CD4-positive, CD25-positive, alpha-beta regulatory T cell (primary cell): ENCODE measurements around the gene OR10A7. TPM values are rescaled to one million over a fixed set of nuclear protein-coding genes. Genes with fewer than 3 reads are reported as not detected.

Experiments
- ATAC-seq, 2 donors: fragments of 150-1000 bp; cut with Tn5 transposase; one replicate each; pipeline ENCODE4 v1.10.0; 2021; ENCODE audit warnings: low read depth in 2 of 2, moderate number of reproducible peaks in 2 of 2, moderate library complexity in 1 of 2
- DNase-seq, 3 donors: peaks; one replicate each; pipeline versions ENCODE4 v3.0.0 to v3.0.0-alpha.2; 2012 to 2022; ENCODE audit warnings: mixed read lengths in 1 of 3
- H3K27ac ChIP-seq: one replicate; pipeline ENCODE4 v1.7.0; 2013; ENCODE audit warnings: mild to moderate bottlenecking, low read length; ENCODE audit not compliant: insufficient read depth, poor library complexity, severe bottlenecking
- H3K27me3 ChIP-seq: one replicate; pipeline ENCODE4 v1.7.0; 2013; ENCODE audit warnings: low read length; ENCODE audit not compliant: control insufficient read depth, insufficient read depth
- H3K36me3 ChIP-seq: one replicate; pipeline ENCODE4 v1.7.0; 2013; ENCODE audit warnings: mild to moderate bottlenecking, low read length, moderate library complexity; ENCODE audit not compliant: control insufficient read depth, insufficient read depth
- H3K4me1 ChIP-seq: 2 replicates; pipeline ENCODE4 v1.7.0; 2013; ENCODE audit warnings: mild to moderate bottlenecking, low read length; ENCODE audit not compliant: insufficient read depth, control insufficient read depth, poor library complexity, severe bottlenecking
- H3K4me3 ChIP-seq: one replicate; pipeline ENCODE4 v1.7.0; 2013; ENCODE audit warnings: low read depth, mild to moderate bottlenecking, low read length, moderate library complexity
- H3K9me3 ChIP-seq, 2 experiments: 1 replicate in 1 of 2; 2 replicates in 1 of 2; pipeline ENCODE4 v1.7.0; 2013; ENCODE audit warnings: low read length in 2 of 2, mild to moderate bottlenecking in 1 of 2, moderate library complexity in 1 of 2; ENCODE audit not compliant: control insufficient read depth in 2 of 2
- H3K27ac Mint-ChIP-seq, 3 donors: one replicate each; pipeline ENCODE4 v1.8.0; 2020 to 2022; ENCODE audit warnings: mild to moderate bottlenecking in 3 of 3, mixed read lengths in 3 of 3, moderate library complexity in 2 of 3
- H3K27me3 Mint-ChIP-seq: one replicate; pipeline ENCODE4 v1.8.0; 2022; ENCODE audit warnings: mild to moderate bottlenecking, mixed read lengths
- H3K36me3 Mint-ChIP-seq: one replicate; pipeline ENCODE4 v1.8.0; 2020; ENCODE audit warnings: mixed read lengths
- H3K4me1 Mint-ChIP-seq, 4 donors: one replicate each; pipeline ENCODE4 v1.8.0; 2020 to 2022; ENCODE audit warnings: mixed read lengths in 4 of 4, mild to moderate bottlenecking in 1 of 4
- H3K4me3 Mint-ChIP-seq, 4 donors: one replicate each; pipeline ENCODE4 v1.8.0; 2020 to 2022; ENCODE audit warnings: mild to moderate bottlenecking in 4 of 4, mixed read lengths in 4 of 4, moderate library complexity in 3 of 4
- H3K9me3 Mint-ChIP-seq, 7 donors: one replicate each; pipeline ENCODE4 v1.8.0; 2020 to 2022; ENCODE audit warnings: mixed read lengths in 7 of 7, mild to moderate bottlenecking in 3 of 7, moderate library complexity in 2 of 7
- polyA plus RNA-seq, 4 donors: library from polyadenylated mRNA; unstranded; fragments of 300-500 nt; fragmentation: Illumina TruSeq; gene quantifications; one replicate each; pipeline ENCODE4 v1.2.3, GENCODE V29; 2021
- total RNA-seq: library from RNA; stranded (reverse); gene quantifications from one replicate; pipeline ENCODE4 v1.2.3, GENCODE V29; 2022

Gene OR10A7
- total and polyA plus RNA-seq, 5 donors from 2014 or later: not detected

DNA sequence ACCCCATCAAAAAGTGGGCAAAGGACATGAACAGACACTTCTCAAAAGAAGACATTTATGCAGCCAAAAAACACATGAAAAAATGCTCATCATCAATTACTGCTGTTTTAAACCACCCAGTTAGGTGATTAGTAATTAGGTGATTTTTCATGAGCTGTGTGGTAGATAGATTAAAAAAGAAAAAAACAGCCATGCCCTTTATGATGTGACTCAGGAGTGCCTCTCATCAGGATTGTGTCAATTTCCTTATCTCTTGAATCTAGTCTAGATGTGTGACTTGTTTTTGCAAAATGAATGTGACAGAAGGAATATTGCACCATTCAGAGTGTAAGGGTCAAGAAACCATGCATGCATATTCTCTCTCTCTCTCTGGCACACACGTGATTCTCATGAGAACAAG lies 5.7 kb downstream of the OR10A7 start:
- Mint-ChIP-seq H3K27me3 (peaks cover 26% of the 10 kb centered on the region), H3K9me3 (peaks cover 0 to 2% (median 0%) of the 10 kb centered on the region in 7 donors), H3K4me3 (no peak overlapping the region), H3K4me1 (no peaks in the 10 kb centered on the region), H3K27ac (no peak overlapping the region), H3K36me3 (no peaks in the 10 kb centered on the region)
- peak in 1 of 3 donors; percentile 0 for DNase-seq
- Histone ChIP-seq H3K9me3 (no peaks in the 10 kb centered on the region), H3K4me1 (no peaks in the 10 kb centered on the region), H3K27me3 (peaks cover 13% of the 10 kb centered on the region), H3K4me3 (no peak overlapping the region), H3K36me3 (no peaks in the 10 kb centered on the region), H3K27ac (no peak overlapping the region)
- ATAC-seq: no peak

DNA sequence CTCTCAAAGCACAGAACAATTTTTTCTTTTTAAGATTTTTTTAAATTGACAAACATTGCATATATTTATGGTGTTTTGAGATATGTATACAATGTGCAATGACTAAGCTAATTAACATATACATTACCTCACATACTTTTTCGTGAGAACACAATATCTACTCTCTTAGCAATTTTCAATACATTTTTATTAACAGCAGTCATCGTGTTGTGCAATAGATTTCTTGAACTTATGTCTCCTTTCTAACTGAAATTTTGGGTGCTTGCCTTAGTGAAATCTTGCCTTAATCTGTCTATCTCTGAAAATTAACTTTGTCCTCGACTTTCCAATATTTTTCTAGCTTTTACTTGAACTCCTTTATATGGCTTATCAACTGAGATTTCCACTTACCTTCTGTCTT lies 6.8 kb downstream of the OR10A7 start:
- no peak overlapping the region for H3K4me3 ChIP-seq
- Mint-ChIP-seq H3K4me1 (no peaks in the 10 kb centered on the region), H3K9me3 (peaks cover 0 to 2% (median 0%) of the 10 kb centered on the region in 7 donors), H3K4me3 (no peak overlapping the region), H3K27ac (no peak overlapping the region), H3K36me3 (no peaks in the 10 kb centered on the region), H3K27me3 (peaks cover 32% of the 10 kb centered on the region)
- peaks cover 16% of the 10 kb centered on the region for H3K27me3 ChIP-seq
- no peaks in the 10 kb centered on the region for H3K36me3 ChIP-seq
- H3K27ac ChIP-seq: no peak overlapping the region
- H3K9me3 ChIP-seq: no peaks in the 10 kb centered on the region
- no peaks in the 10 kb centered on the region for H3K4me1 ChIP-seq
- ATAC-seq: no peak
- DNase-seq: no peak

DNA sequence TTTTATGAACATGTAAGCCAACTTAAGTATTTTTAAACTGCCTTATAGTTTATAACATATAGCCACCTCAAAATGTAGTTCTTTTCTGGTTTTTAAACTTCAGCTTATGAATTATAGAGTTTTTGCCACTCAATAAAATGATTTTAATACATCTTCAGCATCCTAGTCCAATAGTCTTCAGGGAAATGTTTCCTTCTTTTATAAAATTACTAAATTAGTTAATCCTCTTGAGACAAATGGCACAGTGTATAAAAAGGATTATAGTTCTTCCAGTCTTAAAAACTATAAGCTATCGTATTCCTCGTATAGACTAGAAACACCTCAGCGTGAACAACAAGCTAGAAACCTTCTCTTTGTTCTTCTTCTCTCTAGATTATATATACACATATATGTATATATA lies 23.5 kb downstream of the OR10A7 start, which contains the start of gene OR6C74:
OR6C74 (plus strand) TSS at position 301 of the 400 bp plus-strand sequence. CDS start 2,679 bp downstream, outside the sequence.
- Histone ChIP-seq H3K9me3 (no peaks in the 10 kb centered on the region), H3K4me3 (no peak within 1 kb of the TSS), H3K4me1 (no peaks in the 10 kb centered on the region), H3K36me3 (no peaks in the 10 kb centered on the region), H3K27ac (no peak within 1 kb of the TSS), H3K27me3 (peaks cover 2% of the 10 kb centered on the region)
- Mint-ChIP-seq H3K4me1 (no peaks in the 10 kb centered on the region), H3K9me3 (peaks cover 0 to 3% (median 0%) of the 10 kb centered on the region in 7 donors), H3K4me3 (no peak within 1 kb of the TSS), H3K36me3 (no peaks in the 10 kb centered on the region), H3K27ac (no peak within 1 kb of the TSS), H3K27me3 (peaks cover 9% of the 10 kb centered on the region)
- DNase-seq (no peak), ATAC-seq (no peak)

DNA sequence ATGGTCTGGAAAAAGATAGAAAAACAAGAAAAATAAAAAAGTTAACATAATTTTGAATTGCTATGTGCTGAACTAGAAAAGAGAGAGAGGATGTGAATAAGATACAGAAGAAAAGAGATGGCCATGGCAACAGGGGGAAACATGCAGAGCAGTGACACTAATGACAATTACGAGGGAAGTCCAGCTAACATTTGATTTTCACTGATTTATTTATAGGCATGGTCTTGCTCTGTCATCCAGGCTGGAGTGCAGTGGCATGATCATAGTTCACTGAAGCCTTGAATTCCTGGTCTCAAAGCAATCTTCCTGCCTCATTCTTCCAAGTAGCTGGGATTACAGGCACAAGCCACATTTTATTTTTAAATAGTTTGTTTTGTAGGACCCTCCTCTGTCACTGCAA lies 25.3 kb downstream of the OR10A7 start:
- ATAC-seq: no peak
- no peak overlapping the region for H3K4me3 Mint-ChIP-seq
- no peaks in the 10 kb centered on the region for H3K36me3 Mint-ChIP-seq
- Histone ChIP-seq H3K9me3 (no peaks in the 10 kb centered on the region), H3K27me3 (peaks cover 5% of the 10 kb centered on the region), H3K27ac (no peak overlapping the region), H3K36me3 (no peaks in the 10 kb centered on the region), H3K4me3 (no peak overlapping the region), H3K4me1 (no peaks in the 10 kb centered on the region)
- H3K4me1 Mint-ChIP-seq: no peaks in the 10 kb centered on the region
- no peak for DNase-seq
- H3K27me3 Mint-ChIP-seq: peaks cover 12% of the 10 kb centered on the region
- H3K9me3 Mint-ChIP-seq: no peaks in the 10 kb centered on the region
- H3K27ac Mint-ChIP-seq: no peak overlapping the region

GRCh38 chr12:55250944-55251343 lies 30.1 kb downstream of the OR10A7 start:
- Histone ChIP-seq H3K4me3 (no peak overlapping the region), H3K27ac (no peak overlapping the region), H3K36me3 (no peaks in the 10 kb centered on the region), H3K4me1 (no peaks in the 10 kb centered on the region), H3K27me3 (peaks cover 6% of the 10 kb centered on the region), H3K9me3 (no peaks in the 10 kb centered on the region)
- no peak overlapping the region for H3K4me3 Mint-ChIP-seq
- H3K4me1 Mint-ChIP-seq: no peaks in the 10 kb centered on the region
- DNase-seq (no peak), ATAC-seq (no peak)
- H3K9me3 Mint-ChIP-seq: no peaks in the 10 kb centered on the region
- no peak overlapping the region for H3K27ac Mint-ChIP-seq
- peaks cover 11% of the 10 kb centered on the region for H3K27me3 Mint-ChIP-seq
- no peaks in the 10 kb centered on the region for H3K36me3 Mint-ChIP-seq

DNA sequence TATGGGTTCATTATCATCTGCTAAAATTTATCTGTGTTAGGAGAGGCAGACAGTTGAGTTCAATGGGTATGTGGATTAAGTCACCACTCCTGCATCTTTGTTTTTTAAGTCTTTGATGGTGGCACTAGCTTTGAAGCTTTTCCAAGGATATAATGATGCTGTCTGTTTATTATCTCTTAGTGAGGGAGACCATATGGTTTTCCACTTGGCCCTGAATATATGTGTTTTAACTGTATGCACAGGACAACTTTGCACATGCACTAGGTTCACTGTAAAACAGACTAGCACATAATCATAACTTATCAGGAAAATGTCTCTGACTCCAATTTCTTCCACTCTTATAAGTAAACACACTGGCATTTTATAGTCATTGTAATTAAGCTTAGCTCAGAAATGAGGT lies 32.5 kb downstream of the OR10A7 start:
- Histone ChIP-seq H3K36me3 (no peaks in the 10 kb centered on the region), H3K9me3 (no peaks in the 10 kb centered on the region), H3K4me1 (no peaks in the 10 kb centered on the region), H3K27me3 (peaks cover 4% of the 10 kb centered on the region), H3K27ac (no peak overlapping the region), H3K4me3 (no peak overlapping the region)
- Mint-ChIP-seq H3K36me3 (no peaks in the 10 kb centered on the region), H3K9me3 (no peaks in the 10 kb centered on the region), H3K4me3 (no peak overlapping the region), H3K4me1 (no peaks in the 10 kb centered on the region), H3K27ac (no peak overlapping the region), H3K27me3 (peaks cover 11% of the 10 kb centered on the region)
- ATAC-seq (no peak), DNase-seq (no peak)

GRCh38 chr12:55256831-55257230 lies 36.0 kb downstream of the OR10A7 start:
- no peak for ATAC-seq
- H3K27me3 ChIP-seq: no peaks in the 10 kb centered on the region
- no peak for DNase-seq
- no peak overlapping the region for H3K27ac Mint-ChIP-seq
- H3K27me3 Mint-ChIP-seq: no peaks in the 10 kb centered on the region
- no peak overlapping the region for H3K4me3 ChIP-seq
- H3K4me1 ChIP-seq: no peaks in the 10 kb centered on the region
- peaks cover 0 to 2% (median 0%) of the 10 kb centered on the region in 7 donors for H3K9me3 Mint-ChIP-seq
- no peak overlapping the region for H3K27ac ChIP-seq
- no peaks in the 10 kb centered on the region for H3K36me3 Mint-ChIP-seq
- no peaks in the 10 kb centered on the region for H3K4me1 Mint-ChIP-seq
- H3K36me3 ChIP-seq: no peaks in the 10 kb centered on the region
- H3K4me3 Mint-ChIP-seq: no peak overlapping the region
- H3K9me3 ChIP-seq: no peaks in the 10 kb centered on the region

DNA sequence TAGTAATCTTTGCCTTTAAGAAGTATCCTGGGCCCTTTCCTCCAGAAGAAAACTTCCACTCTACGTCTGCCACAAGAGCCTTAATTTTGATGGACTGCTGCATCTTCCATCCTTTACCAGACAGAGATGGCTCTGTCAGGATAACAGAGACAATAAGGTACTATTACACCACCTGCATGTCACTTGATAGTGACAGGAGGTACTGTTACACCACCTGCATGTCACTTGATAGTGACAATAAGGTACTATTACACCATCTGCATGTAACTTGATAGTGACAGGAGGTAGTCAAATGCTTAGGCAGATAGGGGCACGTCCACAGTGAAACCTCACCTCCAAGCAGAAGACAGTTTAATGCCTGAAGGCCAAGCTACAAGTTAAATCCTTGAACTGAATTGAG lies 37.5 kb downstream of the OR10A7 start:
- H3K27me3 Mint-ChIP-seq: peaks cover 4% of the 10 kb centered on the region
- no peaks in the 10 kb centered on the region for H3K4me1 ChIP-seq
- H3K36me3 ChIP-seq: no peaks in the 10 kb centered on the region
- no peak overlapping the region for H3K4me3 Mint-ChIP-seq
- peaks cover 0 to 2% (median 0%) of the 10 kb centered on the region in 7 donors for H3K9me3 Mint-ChIP-seq
- H3K4me1 Mint-ChIP-seq: no peaks in the 10 kb centered on the region
- ATAC-seq: no peak
- H3K4me3 ChIP-seq: no peak overlapping the region
- H3K27ac Mint-ChIP-seq: no peak overlapping the region
- H3K27me3 ChIP-seq: no peaks in the 10 kb centered on the region
- no peak overlapping the region for H3K27ac ChIP-seq
- no peak for DNase-seq
- H3K36me3 Mint-ChIP-seq: no peaks in the 10 kb centered on the region
- H3K9me3 ChIP-seq: no peaks in the 10 kb centered on the region
